Muscle of leg (tissue), 16 donors: ENCODE results near the gene ZFP36. TPM values are rescaled to one million over a fixed set of nuclear protein-coding genes. Genes with fewer than 3 reads are reported as not detected.

Experiments
- DNase-seq: peaks from one replicate; pipeline ENCODE4 v3.0.0; 2013
- H3K27ac ChIP-seq: one replicate; pipeline ENCODE4 v1.5.1; 2013; ENCODE audit warnings: mild to moderate bottlenecking, low read length, control low read depth
- H3K27me3 ChIP-seq: one replicate; pipeline ENCODE4 v1.6.1; 2013; ENCODE audit warnings: low read length; ENCODE audit not compliant: control insufficient read depth, insufficient read depth
- H3K36me3 ChIP-seq: one replicate; pipeline ENCODE4 v1.6.1; 2013; ENCODE audit warnings: low read length; ENCODE audit not compliant: control insufficient read depth, insufficient read depth
- H3K4me1 ChIP-seq: one replicate; pipeline ENCODE4 v1.6.1; 2013; ENCODE audit warnings: low read length; ENCODE audit not compliant: control insufficient read depth, insufficient read depth
- H3K4me3 ChIP-seq: one replicate; pipeline ENCODE4 v1.5.1; 2013; ENCODE audit warnings: low read length, control low read depth
- H3K9me3 ChIP-seq: replicated peaks from 2 replicates; pipeline ENCODE4 v1.6.1; 2013; ENCODE audit warnings: low read depth, low read length; ENCODE audit not compliant: control insufficient read depth
- WGBS: methylation state at CpG from one replicate; pipeline ENCODE4 v1.1.5; 2013; ENCODE audit warnings: missing lambda C conversion rate; ENCODE audit not compliant: insufficient coverage; 5-methylcytosine and 5-hydroxymethylcytosine counted together
- long read RNA-seq, 11 donors: transcript quantifications; one replicate each; lab custom pipeline, GENCODE V29; 2026
- polyA plus RNA-seq, 8 donors: library from polyadenylated mRNA; unstranded; fragments of 120-200 nt; gene quantifications; one replicate each; pipeline versions ENCODE4 v1.2.1 to v1.2.3, GENCODE V29; 2013; ENCODE audit warnings: inconsistent platforms in 1 of 8, low replicate concordance in 1 of 8; ENCODE audit not compliant: insufficient read length in 8 of 8, insufficient read depth in 1 of 8
- total RNA-seq: library from RNA; stranded (reverse); fragments of 120-200 nt; gene quantifications from one replicate; pipeline ENCODE4 v1.2.4, GENCODE V29; 2013

Gene ZFP36, protein sequence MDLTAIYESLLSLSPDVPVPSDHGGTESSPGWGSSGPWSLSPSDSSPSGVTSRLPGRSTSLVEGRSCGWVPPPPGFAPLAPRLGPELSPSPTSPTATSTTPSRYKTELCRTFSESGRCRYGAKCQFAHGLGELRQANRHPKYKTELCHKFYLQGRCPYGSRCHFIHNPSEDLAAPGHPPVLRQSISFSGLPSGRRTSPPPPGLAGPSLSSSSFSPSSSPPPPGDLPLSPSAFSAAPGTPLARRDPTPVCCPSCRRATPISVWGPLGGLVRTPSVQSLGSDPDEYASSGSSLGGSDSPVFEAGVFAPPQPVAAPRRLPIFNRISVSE
- 14.2 TPM for total RNA-seq
- 100 to 1,000 TPM in 3 of 8 donors, 10 to 100 TPM in 5; 26.6 to 143 (median 73.4) TPM for polyA plus RNA-seq
- long read RNA-seq, donor 1, transcript ZFP36-203 (2 exons, 1,786 nt) = major isoform, 19 of 19 reads
- long read RNA-seq, donor 1, partial matches to known transcripts = 0 of 19 reads
- long read RNA-seq, donor 1, other reads (novel, unspliced or antisense) = 0 of 19 reads
- long read RNA-seq, donor 2, partial matches to known transcripts = 0 of 4 reads
- long read RNA-seq, donor 2, other reads (novel, unspliced or antisense) = 0 of 4 reads
- long read RNA-seq, donor 3, transcript ZFP36-203 (2 exons, 1,786 nt) = major isoform, 35 of 35 reads
- long read RNA-seq, donor 3, partial matches to known transcripts = 0 of 35 reads
- long read RNA-seq, donor 3, other reads (novel, unspliced or antisense) = 0 of 35 reads
- long read RNA-seq, donor 4, transcript ZFP36-203 (2 exons, 1,786 nt) = major isoform, 130 of 140 reads
- long read RNA-seq, donor 4, partial matches to known transcripts = 0 of 140 reads
- long read RNA-seq, donor 4, other reads (novel, unspliced or antisense) = 10 of 140 reads
- long read RNA-seq, donor 5, transcript ZFP36-203 (2 exons, 1,786 nt) = major isoform, 36 of 36 reads
- long read RNA-seq, donor 5, partial matches to known transcripts = 0 of 36 reads
- long read RNA-seq, donor 5, other reads (novel, unspliced or antisense) = 0 of 36 reads
- long read RNA-seq, donor 6, transcript ZFP36-203 (2 exons, 1,786 nt) = major isoform, 25 of 25 reads
- long read RNA-seq, donor 6, partial matches to known transcripts = 0 of 25 reads
- long read RNA-seq, donor 6, other reads (novel, unspliced or antisense) = 0 of 25 reads
- long read RNA-seq, donor 7, transcript ZFP36-203 (2 exons, 1,786 nt) = major isoform, 33 of 33 reads
- long read RNA-seq, donor 7, partial matches to known transcripts = 0 of 33 reads
- long read RNA-seq, donor 7, other reads (novel, unspliced or antisense) = 0 of 33 reads
- long read RNA-seq, donor 8, transcript ZFP36-203 (2 exons, 1,786 nt) = major isoform, 22 of 22 reads
- long read RNA-seq, donor 8, partial matches to known transcripts = 0 of 22 reads
- long read RNA-seq, donor 8, other reads (novel, unspliced or antisense) = 0 of 22 reads
- long read RNA-seq, donor 9, transcript ZFP36-203 (2 exons, 1,786 nt) = major isoform, 33 of 34 reads
- long read RNA-seq, donor 9, partial matches to known transcripts = 0 of 34 reads
- long read RNA-seq, donor 9, other reads (novel, unspliced or antisense) = 0 of 34 reads
- long read RNA-seq, donor 10, transcript ZFP36-203 (2 exons, 1,786 nt) = major isoform, 45 of 53 reads
- long read RNA-seq, donor 10, partial matches to known transcripts = 0 of 53 reads
- long read RNA-seq, donor 10, other reads (novel, unspliced or antisense) = 7 of 53 reads
- long read RNA-seq, donor 11, transcript ZFP36-203 (2 exons, 1,786 nt) = major isoform, 40 of 45 reads
- long read RNA-seq, donor 11, partial matches to known transcripts = 0 of 45 reads
- long read RNA-seq, donor 11, other reads (novel, unspliced or antisense) = 5 of 45 reads

GRCh38 chr19:39406656-39407409 lies at the start of gene ZFP36:
Gene ZFP36, plus strand, starts transcription at chr19:39406847. Its CDS starts 58 bp downstream, at chr19:39406905.
- H3K9me3 ChIP-seq = no peaks in the 10 kb centered on the region

GRCh38 chr19:39359026-39359425 lies 47.6 kb upstream of the ZFP36 start:
- Histone ChIP-seq H3K4me3 (no peak overlapping the region), H3K36me3 (peaks cover 85% of the 10 kb centered on the region), H3K4me1 (peaks cover 20% of the 10 kb centered on the region), H3K9me3 (no peaks in the 10 kb centered on the region), H3K27ac (no peak overlapping the region), H3K27me3 (no peaks in the 10 kb centered on the region)
- WGBS = no CpG with 5 or more reads among the region's 3 CpGs
- DNase-seq = no peak

More at GRCh38 chr19:39406656-39407409, at the start of gene ZFP36:
- Histone ChIP-seq H3K27ac (peak within 1 kb of the TSS; percentile 100), H3K27me3 (no peaks in the 10 kb centered on the region), H3K36me3 (peaks cover 16% of the 10 kb centered on the region), H3K4me1 (peaks cover 73% of the 10 kb centered on the region), H3K4me3 (peak within 1 kb of the TSS; percentile 91)
- under 1% methylated on average over 53 of the region's 56 CpGs for WGBS
- DNase-seq = peak; percentile 92

- WGBS = no CpG with 5 or more reads among the region's 1 CpG
- no peak overlapping the region for H3K27ac ChIP-seq
- peaks cover 81% of the 10 kb centered on the region for H3K36me3 ChIP-seq
- no peaks in the 10 kb centered on the region for H3K27me3 ChIP-seq
- no peaks in the 10 kb centered on the region for H3K9me3 ChIP-seq
- H3K4me3 ChIP-seq = no peak overlapping the region
- no peak for DNase-seq
- peaks cover 28% of the 10 kb centered on the region for H3K4me1 ChIP-seq
Measured at GRCh38 chr19:39360599-39360998, 46.0 kb upstream of the ZFP36 start.

- WGBS = 60% methylated on average over 2 of the region's 6 CpGs
- DNase-seq = peak; percentile 64
- peak overlapping the region; percentile 89 for H3K27ac ChIP-seq
- peaks cover 73% of the 10 kb centered on the region for H3K36me3 ChIP-seq
- H3K27me3 ChIP-seq = no peaks in the 10 kb centered on the region
- no peak overlapping the region for H3K4me3 ChIP-seq
- no peaks in the 10 kb centered on the region for H3K9me3 ChIP-seq
- peaks cover 28% of the 10 kb centered on the region for H3K4me1 ChIP-seq
Measured at GRCh38 chr19:39362682-39363657, 43.7 kb upstream of the ZFP36 start.

- Histone ChIP-seq H3K9me3 (no peaks in the 10 kb centered on the region), H3K4me1 (peaks cover 28% of the 10 kb centered on the region), H3K4me3 (no peak overlapping the region), H3K36me3 (peaks cover 67% of the 10 kb centered on the region), H3K27ac (peak overlapping the region; percentile 89), H3K27me3 (no peaks in the 10 kb centered on the region)
- WGBS = 49% methylated on average over 3 of the region's 5 CpGs
- peak; percentile 88 for DNase-seq
Measured at GRCh38 chr19:39363901-39364457, 42.7 kb upstream of the ZFP36 start.

DNA sequence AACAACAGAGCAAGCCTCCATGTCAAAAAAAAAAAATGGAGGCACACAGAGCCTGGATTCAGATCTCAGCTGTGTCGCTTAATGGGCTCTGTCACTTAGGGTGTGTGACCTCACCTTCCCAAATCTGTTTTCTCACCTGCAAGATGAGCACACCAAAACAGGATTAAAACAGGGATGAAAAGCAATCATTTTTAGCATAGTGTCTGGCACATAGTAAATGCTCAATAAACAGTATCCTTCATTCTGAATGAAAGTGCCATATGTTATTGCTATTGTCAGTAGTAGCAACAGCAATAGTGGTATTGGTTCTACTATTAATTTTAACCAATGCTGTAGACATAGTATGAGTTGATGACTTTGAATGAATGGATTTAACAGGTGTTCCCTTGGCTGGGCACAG lies 41.1 kb upstream of the ZFP36 start:
- Histone ChIP-seq H3K27me3 (no peaks in the 10 kb centered on the region), H3K36me3 (peaks cover 74% of the 10 kb centered on the region), H3K4me1 (peaks cover 28% of the 10 kb centered on the region), H3K27ac (no peak overlapping the region), H3K4me3 (no peak overlapping the region), H3K9me3 (no peaks in the 10 kb centered on the region)
- 100% methylated on average over 1 of the region's 1 CpG for WGBS
- no peak for DNase-seq

DNA sequence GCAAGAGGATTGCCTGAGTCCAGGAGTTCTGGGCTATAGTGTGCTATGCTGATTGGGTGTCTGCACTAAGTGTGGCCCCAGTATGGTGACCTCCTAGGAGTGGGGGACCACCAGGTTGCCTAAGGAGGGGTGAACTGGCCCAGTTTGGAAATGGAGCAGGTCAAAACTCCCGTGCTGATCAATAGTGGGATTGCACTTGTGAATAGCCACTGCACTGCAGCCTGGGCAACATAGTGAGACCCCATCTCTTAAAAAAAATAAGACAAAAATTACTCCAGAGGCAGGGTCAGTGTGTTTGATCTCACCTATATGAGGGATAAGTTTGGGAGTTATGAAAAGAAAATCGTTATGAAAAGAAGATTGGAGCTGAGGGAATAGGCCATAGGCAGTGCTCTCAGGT lies 37.4 kb upstream of the ZFP36 start:
- H3K9me3 ChIP-seq = no peaks in the 10 kb centered on the region
- H3K27ac ChIP-seq = no peak overlapping the region
- H3K4me1 ChIP-seq = peaks cover 20% of the 10 kb centered on the region
- peaks cover 71% of the 10 kb centered on the region for H3K36me3 ChIP-seq
- H3K27me3 ChIP-seq = no peaks in the 10 kb centered on the region
- H3K4me3 ChIP-seq = no peak overlapping the region
- 50% methylated on average over 1 of the region's 2 CpGs for WGBS
- no peak for DNase-seq
